HG02610 (cell line): ENCODE results near the gene RBMS2.
"Not testable (repeated sequence)": the region's sequence is repeated elsewhere in the genome, so short reads cannot be mapped to it uniquely, and the experiment has no call there.

ENCODE experiments used
- ATAC-seq: cut with Tn5 transposase; IDR thresholded peaks from one replicate; pipeline ENCODE4 v1.9.1; 2021; ENCODE audit warnings: mild to moderate bottlenecking, moderate library complexity; ENCODE audit not compliant: unreplicated experiment

Gene RBMS2, protein sequence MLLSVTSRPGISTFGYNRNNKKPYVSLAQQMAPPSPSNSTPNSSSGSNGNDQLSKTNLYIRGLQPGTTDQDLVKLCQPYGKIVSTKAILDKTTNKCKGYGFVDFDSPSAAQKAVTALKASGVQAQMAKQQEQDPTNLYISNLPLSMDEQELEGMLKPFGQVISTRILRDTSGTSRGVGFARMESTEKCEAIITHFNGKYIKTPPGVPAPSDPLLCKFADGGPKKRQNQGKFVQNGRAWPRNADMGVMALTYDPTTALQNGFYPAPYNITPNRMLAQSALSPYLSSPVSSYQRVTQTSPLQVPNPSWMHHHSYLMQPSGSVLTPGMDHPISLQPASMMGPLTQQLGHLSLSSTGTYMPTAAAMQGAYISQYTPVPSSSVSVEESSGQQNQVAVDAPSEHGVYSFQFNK

DNA sequence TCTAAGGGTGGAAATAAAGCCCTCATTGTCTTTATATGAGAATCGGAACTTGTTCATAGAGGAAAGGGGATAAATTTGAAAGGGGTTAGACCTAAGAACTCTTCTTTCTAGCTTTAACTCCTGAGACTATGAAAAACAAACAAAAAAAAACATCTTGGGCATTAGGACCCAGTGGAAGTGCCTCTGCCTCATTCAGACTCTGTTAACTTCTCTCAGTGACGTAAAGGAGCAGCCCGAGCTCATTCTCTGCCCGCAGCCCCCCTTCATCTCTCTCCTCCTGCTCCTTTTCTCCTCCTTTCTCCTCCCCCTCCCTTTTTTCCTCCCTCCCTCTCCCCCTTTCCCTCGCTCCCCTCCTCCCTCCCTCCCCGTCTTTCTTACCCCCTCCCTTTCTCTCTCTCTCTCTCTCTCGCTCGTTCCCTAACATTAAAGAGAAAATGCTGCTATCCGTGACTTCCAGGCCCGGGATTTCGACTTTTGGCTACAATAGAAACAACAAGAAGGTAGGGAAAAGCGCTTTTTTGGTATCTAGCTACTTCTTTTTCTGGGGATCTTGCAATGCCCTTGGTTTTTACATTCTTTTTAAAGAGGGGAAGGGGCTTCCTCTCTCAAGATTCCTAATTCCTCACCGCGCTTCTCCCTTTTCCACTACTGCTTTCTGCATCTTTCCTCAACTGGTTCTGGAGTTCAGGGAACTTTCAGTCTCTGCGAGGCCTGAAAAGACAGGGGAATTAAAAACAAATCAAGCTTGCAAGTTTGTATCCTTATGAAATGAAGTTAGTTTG lies at the start of gene RBMS2:
Gene RBMS2 (plus strand): TSS at position 231 of the 782 bp plus-strand sequence. CDS start 204 bp downstream, at position 435.
- no peak for ATAC-seq

DNA sequence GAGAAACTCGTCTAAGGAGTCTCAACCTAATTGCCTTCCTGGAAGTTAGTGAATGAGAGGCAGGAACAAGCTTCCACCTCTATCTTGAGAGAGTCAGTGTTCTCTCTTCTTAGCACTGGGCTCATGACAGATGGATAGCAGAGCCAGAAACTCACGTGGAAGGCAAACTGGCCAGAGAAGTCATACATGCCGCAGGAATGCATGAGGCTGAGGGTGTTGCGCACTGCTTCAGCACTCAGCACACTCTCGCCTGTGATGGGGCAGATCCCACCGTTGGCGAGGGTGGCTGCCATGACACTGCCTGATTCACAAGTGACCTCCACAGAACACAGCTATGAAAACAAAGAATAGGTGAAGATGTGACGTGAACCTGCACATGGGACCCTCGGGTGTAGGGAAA lies 47.2 kb upstream of the RBMS2 start:
- no peak for ATAC-seq

DNA sequence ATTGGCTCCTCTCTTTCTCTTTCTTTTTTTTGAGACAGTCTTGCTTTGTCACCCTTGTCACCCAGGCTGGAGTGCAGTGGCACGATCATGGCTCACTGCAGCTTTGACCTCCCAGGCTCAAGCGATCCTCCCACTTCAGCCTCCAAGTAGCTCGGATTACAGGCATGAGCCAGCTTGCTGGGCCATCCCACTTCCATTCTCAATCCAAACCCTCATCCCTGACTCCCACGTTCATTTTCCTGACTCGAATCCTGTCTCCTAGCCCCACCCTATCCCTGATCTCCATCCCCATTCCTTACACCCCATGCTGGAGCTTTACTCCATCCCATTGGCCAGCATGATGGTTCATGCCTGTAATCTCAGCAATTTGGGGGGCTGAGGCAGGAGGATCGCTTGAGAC lies 45.5 kb upstream of the RBMS2 start:
- no peak for ATAC-seq

DNA sequence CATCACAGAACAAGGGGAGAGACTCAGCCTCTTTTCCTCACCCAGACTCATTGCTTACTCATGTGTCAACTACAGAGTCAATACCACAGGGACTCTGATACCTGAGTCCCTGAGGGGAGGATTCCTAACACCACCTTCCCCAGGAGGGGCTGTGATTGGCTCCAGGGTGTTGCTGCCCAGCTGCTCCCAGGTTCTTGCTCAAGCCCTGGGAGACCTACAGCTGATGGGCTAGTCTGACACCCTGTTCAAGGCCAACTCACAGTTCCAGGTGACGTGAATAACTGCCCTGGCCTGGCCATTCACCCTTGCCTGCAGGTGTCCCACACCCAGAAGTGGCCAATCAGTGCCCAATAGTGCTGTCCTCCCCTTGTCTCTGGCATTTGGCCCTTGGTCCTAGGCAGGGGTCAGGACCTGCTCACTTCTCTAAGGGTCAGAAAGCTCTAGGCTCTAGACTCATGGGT lies 44.6 kb upstream of the RBMS2 start:
- no peak for ATAC-seq

DNA sequence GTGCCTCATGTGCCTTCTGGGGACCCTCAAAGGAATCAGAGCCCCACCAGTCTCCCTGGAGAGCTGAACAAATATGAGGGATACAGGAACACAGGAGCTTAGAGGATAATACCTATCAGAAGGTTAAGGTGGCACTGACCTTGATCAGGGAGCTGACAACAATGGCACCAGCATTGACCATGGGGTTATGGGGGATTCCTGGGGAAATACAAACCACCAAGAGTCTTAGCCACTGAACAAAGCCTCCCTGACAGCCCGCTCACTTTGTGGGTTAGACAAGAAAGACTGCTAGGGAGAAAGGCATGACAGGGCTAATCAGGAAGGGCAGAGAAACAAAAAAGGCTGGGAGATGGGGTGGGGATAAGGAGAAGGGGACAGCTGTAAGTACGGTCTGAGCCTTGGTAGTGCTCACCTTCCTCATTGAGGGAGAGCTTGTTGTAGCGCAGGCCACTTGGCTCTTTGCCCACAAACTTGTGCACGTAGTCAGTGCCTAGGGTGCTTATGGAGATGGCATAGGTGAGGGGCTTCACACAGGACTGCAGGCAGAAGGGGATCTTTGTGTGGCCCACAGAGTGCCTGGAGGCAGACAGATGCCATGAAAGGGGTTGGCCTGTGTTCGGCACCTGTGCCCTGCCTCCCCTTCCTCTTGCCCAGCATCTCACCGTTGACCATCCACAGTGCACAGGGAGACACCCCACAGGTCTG lies 43.9 kb upstream of the RBMS2 start:
- ATAC-seq, result no peak

DNA sequence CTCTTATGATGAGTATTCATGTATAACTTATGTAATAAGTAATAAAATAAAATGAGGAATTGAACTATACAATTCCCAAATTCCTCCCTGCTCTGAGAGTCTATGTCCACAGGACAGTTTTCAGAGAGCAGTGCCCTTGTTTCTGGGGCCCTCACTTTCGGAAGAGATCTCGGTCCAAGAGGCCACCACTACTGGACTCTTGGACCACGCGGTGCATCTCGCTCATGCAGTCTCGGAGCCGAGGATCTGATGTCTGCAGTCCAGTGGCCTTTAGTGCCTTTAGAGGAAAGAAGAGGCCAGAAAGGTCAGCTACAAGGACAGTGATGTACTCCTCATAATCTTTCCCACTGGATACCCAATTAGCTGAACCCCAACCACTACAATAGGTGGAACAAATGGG lies 42.0 kb upstream of the RBMS2 start:
- no peak for ATAC-seq

DNA sequence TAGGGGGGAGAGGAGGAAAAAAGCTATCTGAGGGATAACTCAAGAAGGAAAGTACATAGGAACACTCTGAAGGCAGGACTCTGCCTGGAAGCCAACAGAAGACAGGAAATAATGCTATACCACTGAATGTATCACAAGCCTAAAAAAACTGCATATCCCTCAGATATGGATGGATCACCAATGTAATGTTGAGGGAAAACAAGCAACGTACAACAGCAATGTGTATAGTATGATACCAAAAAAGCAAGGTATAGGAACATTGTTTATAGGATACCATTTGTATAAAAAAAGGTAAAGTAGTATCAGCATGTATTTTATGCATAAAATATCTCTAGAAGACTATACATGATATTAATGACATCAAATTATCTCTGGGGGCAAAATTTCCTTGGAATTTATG lies 37.1 kb upstream of the RBMS2 start:
- no peak for ATAC-seq

DNA sequence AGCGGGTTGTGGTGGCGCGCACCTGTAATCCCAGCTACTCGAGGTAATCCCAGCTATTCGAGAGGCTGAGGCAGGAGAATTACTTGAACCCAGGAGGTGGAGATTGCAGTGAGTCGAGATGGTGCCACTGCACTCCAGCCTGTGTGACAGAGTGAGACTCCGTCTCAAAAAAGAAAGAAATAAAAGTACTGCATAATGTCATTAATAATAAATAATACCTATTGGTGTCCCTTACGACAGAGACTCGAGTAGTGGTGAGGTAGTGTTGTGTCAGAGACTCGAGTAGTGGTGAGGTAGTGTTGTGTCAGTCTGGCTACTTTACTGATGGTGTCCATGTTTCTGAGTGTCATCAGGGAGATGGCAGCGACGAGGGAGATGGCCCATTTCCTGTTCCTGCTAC lies 34.9 kb upstream of the RBMS2 start:
- no peak for ATAC-seq

DNA sequence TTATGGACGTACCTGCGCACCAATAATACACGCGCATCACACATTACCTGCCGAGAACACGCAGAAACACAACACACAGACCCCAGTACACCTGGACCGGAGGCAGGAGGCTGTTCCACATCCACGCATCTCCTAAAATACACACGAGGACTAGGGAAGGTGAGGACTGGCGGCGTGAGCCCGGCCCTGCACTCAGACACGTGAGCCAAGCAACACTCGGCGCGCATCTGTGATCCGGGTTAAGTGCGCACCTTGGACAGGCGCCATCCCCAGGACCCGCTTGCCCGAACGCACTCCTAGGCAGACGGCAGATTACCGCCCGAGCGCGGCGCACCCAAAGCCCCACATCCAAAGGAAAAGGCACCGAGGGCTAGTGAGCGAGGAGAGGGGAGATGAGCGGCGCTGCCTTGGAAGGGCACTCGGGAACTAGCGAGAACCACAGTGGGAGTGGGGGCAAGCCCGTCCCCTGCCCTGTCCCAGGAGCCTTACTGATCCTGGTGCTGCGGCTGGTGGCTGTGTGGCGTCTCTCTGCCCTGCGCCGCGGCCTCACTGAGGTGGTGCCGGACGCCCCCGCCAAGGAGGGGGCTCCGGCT lies 34.1 kb upstream of the RBMS2 start:
- peak; percentile 13 for ATAC-seq

DNA sequence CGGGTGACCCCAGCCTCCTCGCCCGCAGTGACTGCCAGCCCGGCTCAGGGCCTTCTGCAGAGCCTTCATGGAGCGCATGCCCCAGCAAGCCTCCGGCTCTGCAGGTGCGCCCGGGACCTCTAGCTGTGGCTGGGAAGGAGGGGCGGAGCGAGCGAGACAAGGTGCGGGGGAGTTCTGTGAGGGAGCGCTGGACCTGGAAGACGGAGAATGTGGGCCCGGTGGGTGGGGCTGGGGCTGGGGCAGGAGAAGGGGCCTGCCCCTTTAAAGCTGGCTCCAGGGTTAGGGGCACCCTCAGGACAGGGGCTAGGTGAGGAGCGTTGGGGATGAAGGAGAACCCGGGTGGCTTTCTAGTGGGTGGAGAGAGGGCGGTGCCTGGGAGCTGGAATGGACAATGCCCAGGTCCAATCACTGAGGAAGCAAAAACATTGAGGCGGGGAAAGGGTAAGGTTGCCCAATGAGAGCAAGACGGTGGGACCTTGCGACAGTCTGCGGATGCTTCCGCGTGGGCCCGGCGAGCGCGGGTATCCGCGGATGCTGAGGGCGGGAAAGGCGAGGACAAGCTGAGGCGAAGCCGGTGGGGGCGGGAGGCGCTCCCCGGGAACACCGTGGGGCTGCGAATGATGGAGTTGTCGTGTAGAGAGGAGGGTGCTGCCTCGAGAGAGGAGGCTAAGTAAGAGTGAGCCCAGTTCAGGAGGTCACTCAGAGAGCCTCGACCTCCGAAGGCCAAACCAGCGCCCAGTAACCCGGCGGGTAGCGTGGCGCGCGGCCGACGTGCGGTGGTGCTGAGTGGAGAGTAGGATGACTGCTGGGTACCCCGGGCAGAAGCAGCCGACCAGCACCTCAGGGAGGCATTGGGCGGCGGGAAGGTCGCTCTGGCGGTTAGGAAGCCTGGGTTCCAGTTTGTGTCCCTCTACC lies 33.3 kb upstream of the RBMS2 start, which contains the start of gene GLS2:
Gene GLS2 (minus strand): TSS at position 121 of the 915 bp plus-strand sequence. CDS start 43 bp downstream, at position 78.
- ATAC-seq, result peak; percentile 94

DNA sequence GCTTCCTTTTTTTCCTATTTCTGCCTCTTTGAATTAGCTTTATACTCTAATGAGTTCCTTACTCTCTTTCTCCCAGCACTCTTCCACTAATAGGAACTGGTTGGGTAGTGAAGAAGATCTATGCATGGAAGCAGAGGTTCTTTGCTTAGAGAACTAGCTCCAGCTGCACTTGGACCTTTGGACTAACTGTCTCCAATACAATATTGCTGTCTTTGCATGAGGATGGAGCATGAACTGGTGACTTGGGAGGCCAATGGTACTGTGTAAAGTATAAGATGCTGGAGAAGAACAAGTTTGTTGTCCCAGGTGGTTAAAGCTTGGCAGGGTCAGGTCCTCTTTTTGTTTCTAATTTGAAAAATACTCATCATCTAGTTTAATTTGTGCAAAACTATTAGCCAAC lies 31.3 kb upstream of the RBMS2 start:
- ATAC-seq, result no peak

DNA sequence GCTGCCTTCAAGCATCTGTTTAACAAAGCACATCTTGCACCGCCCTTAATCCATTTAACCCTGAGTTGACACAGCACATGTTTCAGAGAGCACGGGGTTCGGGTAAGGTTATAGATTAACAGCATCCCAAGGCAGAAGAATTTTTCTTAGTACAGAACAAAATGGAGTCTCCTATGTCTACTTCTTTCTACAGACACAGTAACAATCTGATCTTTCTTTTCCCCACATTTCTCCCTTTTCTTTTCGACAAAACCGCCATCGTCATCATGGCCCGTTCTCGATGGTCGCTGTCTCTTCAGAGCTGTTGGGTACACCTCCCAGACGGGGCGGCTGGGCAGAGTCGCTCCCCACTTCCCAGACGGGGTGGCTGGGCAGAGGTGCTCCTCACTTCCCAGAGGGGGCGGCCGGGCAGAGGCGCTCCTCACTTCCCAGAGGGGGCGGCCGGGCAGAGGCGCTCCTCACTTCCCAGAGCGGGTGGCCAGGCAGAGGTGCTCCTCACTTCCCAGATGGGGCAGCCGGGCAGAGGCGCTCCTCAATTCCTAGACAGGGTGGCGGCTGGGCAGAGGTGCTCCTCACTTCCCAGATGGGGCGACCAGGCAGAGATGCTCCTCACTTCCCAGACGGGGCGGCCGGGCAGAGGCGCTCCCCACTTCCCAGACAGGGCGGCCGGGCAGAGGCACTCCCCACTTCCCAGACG lies 28.1 kb upstream of the RBMS2 start:
- ATAC-seq, result not testable (repeated sequence)

DNA sequence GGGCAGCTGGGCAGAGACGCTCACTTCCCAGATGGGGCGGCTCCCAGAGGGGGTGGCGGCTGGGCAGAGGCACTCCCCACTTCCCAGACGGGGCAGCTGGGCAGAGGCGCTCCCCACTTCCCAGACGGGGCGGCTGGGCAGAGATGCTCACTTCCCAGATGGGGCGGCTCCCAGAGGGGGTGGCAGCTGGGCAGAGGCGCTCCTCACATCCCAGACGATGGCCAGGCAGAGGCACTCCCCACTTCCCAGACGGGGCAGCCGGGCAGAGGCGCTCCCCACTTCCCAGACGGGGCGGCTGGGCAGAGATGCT lies 27.6 kb upstream of the RBMS2 start:
- ATAC-seq, result not testable (repeated sequence)

DNA sequence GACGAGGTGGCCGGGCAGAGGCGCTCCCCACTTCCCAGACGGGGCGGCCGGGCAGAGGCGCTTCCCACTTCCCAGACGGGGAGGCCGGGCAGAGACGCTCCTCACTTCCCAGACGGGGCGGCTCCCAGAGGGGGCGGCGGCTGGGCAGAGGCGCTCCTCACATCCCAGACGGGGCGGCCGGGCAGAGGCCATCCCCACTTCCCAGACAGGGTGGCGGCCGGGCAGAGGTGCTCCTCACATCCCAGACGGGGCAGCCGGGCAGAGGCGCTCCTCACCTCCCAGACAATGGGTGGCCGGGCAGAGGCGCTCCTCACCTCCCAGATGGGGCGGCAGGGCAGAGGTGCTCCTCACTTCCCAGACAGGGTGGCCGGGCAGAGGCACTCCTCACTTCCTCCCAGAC lies 27.1 kb upstream of the RBMS2 start:
- ATAC-seq, result not testable (repeated sequence)

DNA sequence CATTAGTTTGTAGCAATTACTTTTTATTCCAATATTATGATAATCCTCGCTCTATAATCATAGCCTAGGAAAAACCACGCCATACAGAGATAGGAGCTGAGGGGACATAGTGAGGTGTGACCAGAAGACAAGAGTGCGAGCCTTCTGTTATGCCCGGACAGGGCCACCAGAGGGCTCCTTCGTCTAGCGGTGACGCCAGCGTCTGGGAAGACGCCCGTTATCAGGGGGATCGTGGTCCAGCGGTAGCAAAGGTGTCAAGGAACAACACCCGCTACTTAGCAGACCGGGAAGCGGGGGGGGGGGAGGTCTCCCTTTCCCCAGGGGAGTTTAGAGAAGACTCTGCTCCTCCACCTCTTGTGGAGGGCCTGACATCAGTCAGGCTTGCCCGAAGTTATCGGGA lies 24.9 kb upstream of the RBMS2 start:
- not testable (repeated sequence) for ATAC-seq

DNA sequence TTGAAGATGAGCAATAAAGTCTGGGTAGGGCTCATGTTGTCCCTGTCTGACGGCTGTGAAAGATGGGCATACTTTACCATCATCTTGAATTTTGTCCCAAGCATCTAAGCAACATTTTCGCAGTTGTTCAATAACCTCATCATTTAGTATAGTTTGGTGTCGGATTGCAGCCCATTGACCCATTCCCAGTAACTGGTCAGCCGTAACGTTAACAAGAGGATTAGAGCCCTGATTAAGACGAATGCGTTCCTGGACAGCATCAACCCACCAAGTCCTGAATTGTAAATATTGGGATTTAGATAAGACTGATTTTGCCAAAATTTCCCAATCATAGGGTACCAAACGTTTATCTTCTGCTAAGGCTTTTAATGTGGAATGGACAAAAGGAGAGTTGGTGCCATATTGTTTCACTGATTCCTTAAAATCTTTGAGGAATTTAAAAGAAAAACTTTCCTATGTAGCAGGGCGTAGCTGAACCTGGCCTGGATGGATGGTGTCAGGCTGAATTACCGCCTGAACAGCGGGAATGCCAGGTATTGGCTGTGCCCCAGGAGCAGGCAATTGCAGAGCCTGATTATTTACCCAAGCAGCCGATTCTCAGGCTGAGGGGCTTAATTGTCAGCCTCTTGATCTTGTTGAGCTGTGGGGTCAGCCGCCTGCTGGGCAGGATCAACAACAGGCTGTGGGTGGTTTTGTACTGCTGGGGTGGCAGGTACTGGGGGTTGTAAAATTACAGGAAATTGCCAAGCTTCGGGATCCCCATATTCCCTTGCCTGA lies 23.3 kb upstream of the RBMS2 start:
- ATAC-seq, result not testable (repeated sequence)

DNA sequence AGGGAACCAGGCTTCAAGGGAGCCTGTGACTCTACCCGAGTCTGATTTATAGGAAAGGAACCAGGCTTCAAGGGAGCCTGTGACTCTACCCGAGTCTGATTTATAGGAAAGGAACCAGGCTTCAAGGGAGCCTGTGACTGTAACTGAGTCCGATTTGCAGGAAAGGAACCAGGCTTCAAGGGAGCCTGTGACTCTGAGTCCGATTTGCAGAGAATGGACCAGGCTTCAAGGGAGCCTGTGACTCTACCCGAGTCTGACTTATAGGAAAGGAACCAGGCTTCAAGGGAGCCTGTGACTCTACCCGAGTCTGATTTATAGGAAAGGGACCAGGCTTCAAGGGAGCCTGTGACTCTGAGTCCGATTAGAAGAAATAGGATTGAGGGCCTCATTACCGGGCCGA lies 22.2 kb upstream of the RBMS2 start:
- not testable (repeated sequence) for ATAC-seq

DNA sequence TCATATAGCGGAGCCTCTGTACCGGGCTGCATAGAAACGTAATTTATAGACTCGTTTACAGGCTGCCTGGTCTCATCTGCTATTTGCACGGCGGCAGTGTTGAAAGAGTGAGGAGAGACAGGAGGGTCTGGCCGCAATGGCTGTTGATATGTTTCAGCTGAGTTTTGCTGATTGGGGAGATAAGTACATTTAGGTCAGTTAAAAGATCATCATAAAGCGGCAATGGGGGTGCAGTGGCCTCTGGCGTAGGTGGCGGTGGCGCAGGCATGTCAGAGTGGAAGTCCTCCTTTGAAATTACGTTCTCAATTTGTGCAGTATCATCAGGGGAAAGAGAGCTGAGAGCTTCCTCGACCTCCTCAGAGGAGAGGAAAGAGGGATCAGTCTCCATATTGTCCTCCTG lies 21.7 kb upstream of the RBMS2 start:
- not testable (repeated sequence) for ATAC-seq

DNA sequence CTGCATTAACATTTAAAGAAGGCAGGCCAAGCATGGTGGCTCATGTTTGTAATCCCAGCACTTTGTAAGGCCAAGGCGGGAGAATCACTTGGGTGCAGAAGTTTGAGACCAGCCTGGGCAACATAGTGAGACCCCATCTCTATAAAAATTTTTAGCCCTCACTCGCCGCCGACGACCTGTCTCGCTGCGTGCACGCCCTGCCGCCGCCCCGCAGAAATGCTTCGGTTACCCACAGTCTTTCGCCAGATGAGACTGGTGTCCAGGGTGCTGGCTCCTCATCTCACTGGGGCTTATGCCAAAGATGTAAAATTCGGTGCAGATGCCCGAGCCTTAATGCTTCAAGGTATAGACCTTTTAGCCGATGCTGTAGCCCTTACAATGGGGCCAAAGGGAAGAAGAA lies 10.8 kb upstream of the RBMS2 start:
- no peak for ATAC-seq
